Keratinocyte (primary cell): ENCODE measurements around the gene RNF121. TPM values are rescaled to one million over a fixed set of nuclear protein-coding genes. Genes with fewer than 3 reads are reported as not detected.

Experiments
- DNase-seq: peaks from one replicate; pipeline ENCODE4 v3.0.0-alpha.2; 2011; ENCODE audit warnings: low read depth, missing footprints, low spot score
- FAIRE-seq: peaks from 2 replicates; lab custom pipeline; 2011; peaks lifted over from hg19 to GRCh38; lab: Jason Lieb, UNC
- H2AFZ ChIP-seq: 2 replicates; pipeline ENCODE4 v1.6.0; 2012; ENCODE audit warnings: low read length, control low read depth, inconsistent platforms; ENCODE audit not compliant: control insufficient read depth
- H3K27ac ChIP-seq: 2 replicates; pipeline ENCODE4 v1.5.1; 2011; ENCODE audit warnings: low read length; ENCODE audit not compliant: control insufficient read depth, insufficient read depth
- H3K27me3 ChIP-seq: 3 replicates; pipeline ENCODE4 v1.6.0; 2011; ENCODE audit warnings: low read length; ENCODE audit not compliant: control insufficient read depth, insufficient read depth; ENCODE audit errors: extremely low read depth
- H3K36me3 ChIP-seq, 2 experiments: 2 replicates in 1 of 2; 3 replicates in 1 of 2; pipeline ENCODE4 v1.5.1; 2011; ENCODE audit warnings: low read length in 2 of 2, mild to moderate bottlenecking in 1 of 2; ENCODE audit not compliant: control insufficient read depth in 2 of 2, insufficient read depth in 2 of 2; ENCODE audit errors: extremely low read depth in 1 of 2
- H3K4me1 ChIP-seq: 3 replicates; pipeline ENCODE4 v1.5.1; 2011; ENCODE audit warnings: low read length; ENCODE audit not compliant: control insufficient read depth, insufficient read depth; ENCODE audit errors: extremely low read depth
- H3K4me2 ChIP-seq: 3 replicates; pipeline ENCODE4 v1.6.0; 2011; ENCODE audit warnings: low read depth, low read length; ENCODE audit not compliant: control insufficient read depth, insufficient read depth; ENCODE audit errors: extremely low read depth
- H3K4me3 ChIP-seq, 3 experiments: fragments of 200-600 bp in 1 of 3; sonication (generic) in 1 of 3; 2 replicates in 2 of 3; 3 replicates in 1 of 3; pipeline ENCODE4 v1.5.1; 2011 to 2016; ENCODE audit warnings: low read length in 3 of 3, mild to moderate bottlenecking in 3 of 3, control low read depth in 2 of 3, inconsistent platforms in 1 of 3, low read depth in 1 of 3, mixed read lengths in 1 of 3, mixed run types in 1 of 3, moderate library complexity in 1 of 3; ENCODE audit not compliant: control insufficient read depth in 2 of 3, insufficient read depth in 2 of 3; ENCODE audit errors: extremely low read depth in 1 of 3
- H3K79me2 ChIP-seq: 2 replicates; pipeline ENCODE4 v1.6.0; 2012; ENCODE audit warnings: low read length; ENCODE audit not compliant: control insufficient read depth, insufficient read depth
- H3K9ac ChIP-seq: 3 replicates; pipeline ENCODE4 v1.6.0; 2011; ENCODE audit warnings: low read length; ENCODE audit not compliant: control insufficient read depth, insufficient read depth; ENCODE audit errors: extremely low read depth
- H3K9me1 ChIP-seq: 3 replicates; pipeline ENCODE4 v1.6.0; 2011; ENCODE audit warnings: low read length; ENCODE audit not compliant: control insufficient read depth, insufficient read depth; ENCODE audit errors: extremely low read depth
- H3K9me3 ChIP-seq: 2 replicates; pipeline ENCODE4 v1.5.1; 2012; ENCODE audit warnings: low read depth, low read length; ENCODE audit not compliant: control insufficient read depth
- H4K20me1 ChIP-seq: 3 replicates; pipeline ENCODE4 v1.6.0; 2011; ENCODE audit warnings: low read length; ENCODE audit not compliant: control insufficient read depth, insufficient read depth; ENCODE audit errors: extremely low read depth
- CTCF ChIP-seq, 3 experiments: IDR thresholded peaks in 1 of 3; conservative IDR thresholded peaks in 1 of 3; optimal IDR thresholded peaks in 1 of 3; 2 replicates in 2 of 3; 3 replicates in 1 of 3; pipeline versions ENCODE3 to v1.5.1; 2011; ENCODE audit warnings: low read length in 3 of 3, mild to moderate bottlenecking in 3 of 3, moderate library complexity in 2 of 3, control low read depth in 1 of 3, inconsistent platforms in 1 of 3; ENCODE audit not compliant: insufficient read depth in 2 of 3; ENCODE audit errors: extremely low read depth in 1 of 3
- EZH2 ChIP-seq: IDR thresholded peaks from one replicate; pipeline ENCODE4 v1.6.1; 2012; ENCODE audit warnings: inconsistent platforms, mild to moderate bottlenecking, low read length, moderate library complexity
- dilution Hi-C: fragments of 300-500 bp; cut with MboI; formaldehyde crosslinking; loops from one replicate; pipeline ENCODE4 v1.7.0; 2020; ENCODE audit warnings: low sequenced_read_pairs; ENCODE audit not compliant: extremely low pct_ligation_motif_present
- polyA plus RNA-seq, 5 experiments: library from polyadenylated mRNA; depleted of rRNA in 3 of 5; stranded (reverse) in 3 of 5; stranded (forward) in 1 of 5; unstranded in 1 of 5; fragments of >200 nt; gene quantifications; 1 replicate in 1 of 5; 2 replicates in 3 of 5; 3 replicates in 1 of 5; pipeline versions ENCODE4 v1.2.1 to v1.2.3, GENCODE V29; 2011 to 2012; ENCODE audit warnings: missing spikeins in 2 of 5, low read depth in 1 of 5, low replicate concordance in 1 of 5

RNF121 gene
- polyA plus RNA-seq, 1 donor (not counting 4 experiments of a cell fraction or from before 2014, with no cell fraction given) = 46.4 TPM

- Histone ChIP-seq H3K4me3 (no peak overlapping the region), H3K79me2 (no peaks in the 10 kb centered on the region), H4K20me1 (no peaks in the 10 kb centered on the region), H3K4me1 (no peaks in the 10 kb centered on the region), H3K9me1 (no peaks in the 10 kb centered on the region), H3K27ac (no peak overlapping the region), H2AFZ (no peak overlapping the region), H3K9ac (no peak overlapping the region), H3K36me3 (peaks cover 0 to 1% of the 10 kb centered on the region in 2 experiments), H3K4me2 (no peak overlapping the region), H3K27me3 (no peaks in the 10 kb centered on the region), H3K9me3 (no peaks in the 10 kb centered on the region)
- dilution Hi-C loops = no loop called here
- DNase-seq (no peak), FAIRE-seq (no peak)
- TF ChIP-seq CTCF (optimal IDR thresholded peaks at IDR 0.05 in 1 of 3, IDR thresholded peaks at IDR 0.05 in 1 of 3, conservative IDR thresholded peaks at IDR 0.05 in 1 of 3; ENCODE audit: extremely low read depth in 1 of 3, insufficient read depth in 2 of 3, low read length in 3 of 3) (no peak), EZH2 (no peak)
Observed at GRCh38 chr11:71977090-71977489, 48.2 kb downstream of the RNF121 start.

- Histone ChIP-seq H3K36me3 (peaks cover 0 to 1% of the 10 kb centered on the region in 2 experiments), H2AFZ (no peak overlapping the region), H3K9ac (no peak overlapping the region), H3K9me1 (no peaks in the 10 kb centered on the region), H3K79me2 (no peaks in the 10 kb centered on the region), H3K4me3 (no peak overlapping the region), H3K9me3 (no peaks in the 10 kb centered on the region), H3K27ac (no peak overlapping the region), H4K20me1 (no peaks in the 10 kb centered on the region), H3K4me1 (no peaks in the 10 kb centered on the region), H3K27me3 (no peaks in the 10 kb centered on the region), H3K4me2 (no peak overlapping the region)
- DNase-seq (no peak), FAIRE-seq (peak; percentile 39)
- TF ChIP-seq EZH2 = no peak
- peak; percentile 53 to 73 (median 72) for TF ChIP-seq CTCF (optimal IDR thresholded peaks at IDR 0.05 in 1 of 3, IDR thresholded peaks at IDR 0.05 in 1 of 3, conservative IDR thresholded peaks at IDR 0.05 in 1 of 3; ENCODE audit: extremely low read depth in 1 of 3, insufficient read depth in 2 of 3, low read length in 3 of 3)
- dilution Hi-C loops = no loop called here
Observed at GRCh38 chr11:71977743-71978418, 49.0 kb downstream of the RNF121 start.
